Melanocyte of skin (primary cell): ENCODE results near the gene KDSR. TPM values are rescaled to one million over a fixed set of nuclear protein-coding genes. Genes with fewer than 3 reads are reported as not detected.

Source experiments
- total RNA-seq, 2 donors: library from RNA; depleted of rRNA; stranded (reverse); fragments of >200 nt; gene quantifications; 2 replicates each; pipeline ENCODE4 v1.2.3, GENCODE V29; 2012

KDSR gene
- 10 to 100 TPM; 38.0 to 40.3 TPM for total RNA-seq

GRCh38 chr18:63367053-63367953, at the start of gene KDSR:
TSS of gene KDSR (minus strand) at chr18:63367206. CDS start at chr18:63367118, 88 bp downstream.

GRCh38 chr18:63319383-63320122, 47.5 kb downstream of the KDSR start, which contains the start of gene BCL2:
TSS of gene BCL2 (minus strand) at chr18:63319769.

Other genes starting within 250 kb of the KDSR start
- 10 to 100 TPM; 11.0 to 19.3 TPM for gene BCL2, start 47.4 kb downstream of the KDSR start, total RNA-seq
- gene VPS4B, start 55.3 kb upstream of the KDSR start, total RNA-seq, result 10 to 100 TPM; 42.0 to 45.6 TPM
- under 1 TPM in 1 of 2 donors, not detected in 1; under 0.01 TPM for gene SERPINB5, start 109.8 kb upstream of the KDSR start, total RNA-seq
- not detected for gene SERPINB12, start 175.2 kb upstream of the KDSR start, total RNA-seq
- under 1 TPM in 1 of 2 donors, not detected in 1; under 0.01 TPM for gene SERPINB13, start 220.1 kb upstream of the KDSR start, total RNA-seq